NCI-H226 (cell line): ENCODE measurements around the gene ANKH.

Source experiments
- DNase-seq: peaks from one replicate; pipeline ENCODE4 v3.0.0-alpha.2; 2015

ANKH gene

DNA sequence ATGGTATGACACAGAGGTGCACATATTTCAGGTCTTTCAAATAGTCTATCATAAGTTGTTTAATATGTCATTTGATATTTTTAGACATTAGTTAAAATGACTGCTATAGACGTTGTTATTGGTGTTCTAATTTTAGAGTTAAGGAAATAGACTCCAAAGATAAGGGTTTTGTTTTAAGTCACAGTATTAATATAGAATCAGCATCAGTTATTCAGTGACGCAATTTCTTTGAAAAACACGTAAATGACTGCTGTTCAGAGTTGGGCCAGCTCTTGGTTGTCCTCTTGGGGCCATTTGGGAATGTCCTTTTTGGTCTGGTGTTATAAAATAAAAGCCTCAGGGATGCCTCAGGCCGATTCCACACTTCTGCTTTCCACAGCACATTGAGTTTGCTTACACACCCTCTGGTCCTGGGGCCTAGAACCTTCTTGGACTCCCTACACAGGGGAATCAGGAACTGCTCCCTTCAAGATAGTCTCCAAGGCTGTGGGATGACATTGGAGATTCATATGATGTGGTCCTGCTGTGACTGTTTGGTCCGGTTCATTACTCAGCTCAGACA is 192.7 kb downstream of the ANKH start:
- DNase-seq, result no peak

- DNase-seq, result peak; percentile 68
Observed at GRCh38 chr5:14676320-14676719, 195.3 kb downstream of the ANKH start.

DNA sequence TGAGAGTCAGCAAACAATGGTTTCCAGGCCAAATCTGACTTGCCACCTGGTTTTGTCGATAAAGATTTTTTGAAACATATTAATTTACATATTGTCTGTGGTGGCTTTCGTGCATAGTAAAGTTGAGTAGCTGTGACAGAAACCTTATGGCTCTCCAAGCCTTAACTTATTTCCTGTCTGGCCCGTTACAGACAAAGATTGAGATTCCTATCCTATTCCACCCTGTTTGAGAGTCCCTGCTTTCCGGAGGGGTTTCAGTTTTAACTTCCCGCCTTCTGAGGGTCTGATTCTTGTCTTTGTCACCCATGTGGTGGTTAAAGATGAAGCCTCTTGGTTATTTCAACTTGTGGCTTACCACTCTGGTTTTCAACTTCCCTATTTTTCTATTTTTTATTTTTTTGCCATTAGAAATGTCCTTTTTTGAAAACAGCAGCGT is 195.7 kb downstream of the ANKH start:
- DNase-seq, result no peak

- DNase-seq, result no peak
Observed at GRCh38 chr5:14674983-14675854, 196.4 kb downstream of the ANKH start.

- no peak for DNase-seq
Observed at GRCh38 chr5:14673443-14673842, 198.1 kb downstream of the ANKH start.

GRCh38 chr5:14672484-14673394 is 198.8 kb downstream of the ANKH start:
- peak; percentile 41 for DNase-seq

DNA sequence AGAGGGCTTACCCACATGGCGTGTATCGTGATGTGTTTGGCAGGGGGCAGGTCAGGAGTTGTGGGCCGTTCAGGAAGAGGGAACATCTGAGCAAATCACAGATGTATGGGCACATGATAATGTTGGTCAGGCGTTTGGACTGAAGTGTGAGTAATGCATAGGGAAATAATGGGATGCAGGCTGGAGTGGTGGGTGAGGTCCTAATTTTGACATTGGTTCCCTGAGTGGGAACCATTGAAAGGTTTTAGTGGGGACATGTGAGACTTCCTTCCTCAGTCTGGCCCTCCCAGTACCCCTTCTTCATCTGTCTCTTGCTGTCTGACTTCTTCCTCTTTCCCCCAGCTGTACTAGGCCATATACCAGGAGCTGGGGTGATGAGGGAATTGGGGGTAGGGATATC is 199.5 kb downstream of the ANKH start:
- no peak for DNase-seq

DNA sequence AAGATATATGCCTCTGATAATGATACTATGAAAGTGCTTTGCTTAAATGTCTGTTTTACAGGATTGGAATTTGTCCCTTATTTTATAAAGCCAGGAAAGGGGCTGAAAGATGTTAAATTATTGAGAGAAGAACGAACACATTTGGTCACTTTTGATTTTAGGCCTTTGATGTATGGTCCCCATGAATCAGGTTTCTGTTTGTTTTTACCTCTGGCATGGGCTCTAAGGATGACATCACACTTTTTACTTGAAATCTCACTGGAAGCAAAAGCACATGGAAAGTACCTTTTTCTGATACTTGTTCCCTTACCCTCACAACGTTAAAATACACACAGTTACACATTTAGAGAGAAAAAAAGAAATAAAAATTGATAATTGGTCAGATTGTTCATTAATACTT is 200.2 kb downstream of the ANKH start:
- peak; percentile 27 for DNase-seq

- no peak for DNase-seq
Observed at GRCh38 chr5:14669975-14670374, 201.6 kb downstream of the ANKH start.

DNA sequence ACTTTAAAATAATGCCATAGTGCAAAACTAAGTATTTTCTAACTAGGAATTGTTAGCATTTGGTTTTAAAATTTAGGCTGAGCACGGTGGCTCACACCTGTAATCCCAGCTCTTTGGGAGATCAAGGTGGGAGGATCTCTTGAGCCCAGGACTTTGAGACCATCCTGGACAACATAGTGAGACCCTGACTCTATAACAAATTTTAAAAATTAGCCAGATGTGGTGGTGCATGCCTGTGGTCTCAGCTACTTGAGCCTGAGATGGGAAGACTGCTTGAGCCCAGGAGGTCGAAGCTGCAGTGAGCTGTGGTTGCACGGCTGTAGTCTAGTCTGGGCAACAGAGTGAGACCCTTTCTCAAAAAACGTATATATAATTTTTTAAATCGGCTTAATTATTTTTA is 202.2 kb downstream of the ANKH start:
- DNase-seq, result no peak

- DNase-seq, result no peak
Observed at GRCh38 chr5:14668181-14668591, 203.4 kb downstream of the ANKH start.

- no peak for DNase-seq
Observed at GRCh38 chr5:14667770-14668169, 203.8 kb downstream of the ANKH start.

GRCh38 chr5:14667290-14667689 is 204.3 kb downstream of the ANKH start:
- no peak for DNase-seq

GRCh38 chr5:14666357-14666756 is 205.2 kb downstream of the ANKH start:
- DNase-seq, result no peak

DNA sequence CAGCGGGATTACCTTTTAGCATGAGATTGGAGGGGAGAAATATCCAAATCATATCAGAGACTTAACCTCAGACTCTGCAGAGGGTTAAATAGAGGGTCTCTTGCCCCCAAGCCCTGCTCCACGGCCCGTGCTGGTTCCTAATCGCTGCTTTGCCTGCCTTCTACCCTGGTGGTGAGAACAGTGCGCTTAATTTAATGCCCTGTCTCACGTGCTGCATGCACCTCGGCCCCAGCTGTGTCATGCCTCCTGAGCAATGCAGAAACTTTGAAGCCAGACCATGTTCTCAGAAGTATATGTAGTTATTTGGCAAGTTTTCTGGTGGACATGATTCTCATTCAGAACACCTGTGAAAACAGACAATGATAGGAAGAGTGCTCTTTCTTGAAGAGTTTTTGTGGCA is 205.6 kb downstream of the ANKH start:
- DNase-seq, result no peak

- DNase-seq, result no peak
Observed at GRCh38 chr5:14665101-14665822, 206.3 kb downstream of the ANKH start.

DNA sequence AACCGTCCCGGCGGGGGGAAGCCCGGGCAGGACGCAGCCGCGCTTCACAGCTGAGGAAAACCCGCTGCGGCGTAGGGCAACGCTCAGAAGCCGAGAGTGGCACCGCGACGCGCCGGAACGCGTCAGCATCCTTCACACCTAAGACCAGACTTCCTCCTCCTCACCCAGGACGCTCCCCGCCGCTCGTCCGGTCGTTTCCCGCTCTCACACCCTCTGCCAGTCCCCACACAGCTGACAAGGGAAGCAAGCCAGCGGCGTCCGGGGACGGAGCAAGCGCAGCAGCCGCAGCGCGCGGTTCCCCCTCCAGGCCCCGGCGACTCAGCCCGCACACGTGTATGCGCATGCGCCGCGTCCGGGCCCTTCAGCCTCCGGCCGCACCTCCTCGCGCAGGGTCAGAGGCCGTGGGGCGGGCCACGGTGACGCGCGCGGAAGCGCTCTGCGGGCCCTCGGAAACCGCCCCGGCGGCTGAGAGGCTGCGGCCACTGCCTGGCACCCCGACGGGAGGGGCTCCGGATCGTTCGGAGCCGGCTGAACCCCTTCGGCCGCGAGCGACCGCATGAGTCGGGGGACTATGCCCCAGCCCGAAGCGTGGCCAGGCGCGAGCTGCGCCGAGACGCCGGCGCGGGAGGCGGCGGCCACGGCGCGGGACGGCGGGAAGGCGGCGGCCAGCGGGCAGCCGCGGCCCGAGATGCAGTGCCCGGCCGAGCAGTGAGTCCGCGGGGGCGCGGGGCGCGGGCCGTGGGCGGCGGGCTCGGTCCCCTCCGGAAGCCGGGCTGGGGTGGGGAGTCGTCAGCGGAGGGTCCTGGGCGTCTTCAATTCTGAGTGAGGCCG is 207.1 kb downstream of the ANKH start, which contains the start of gene OTULIN:
Gene OTULIN (plus strand): TSS at position 449 of the 831 bp plus-strand sequence. CDS start 108 bp downstream, at position 557.
- peak; percentile 86 for DNase-seq

GRCh38 chr5:14663734-14664269 is 207.8 kb downstream of the ANKH start:
- no peak for DNase-seq

DNA sequence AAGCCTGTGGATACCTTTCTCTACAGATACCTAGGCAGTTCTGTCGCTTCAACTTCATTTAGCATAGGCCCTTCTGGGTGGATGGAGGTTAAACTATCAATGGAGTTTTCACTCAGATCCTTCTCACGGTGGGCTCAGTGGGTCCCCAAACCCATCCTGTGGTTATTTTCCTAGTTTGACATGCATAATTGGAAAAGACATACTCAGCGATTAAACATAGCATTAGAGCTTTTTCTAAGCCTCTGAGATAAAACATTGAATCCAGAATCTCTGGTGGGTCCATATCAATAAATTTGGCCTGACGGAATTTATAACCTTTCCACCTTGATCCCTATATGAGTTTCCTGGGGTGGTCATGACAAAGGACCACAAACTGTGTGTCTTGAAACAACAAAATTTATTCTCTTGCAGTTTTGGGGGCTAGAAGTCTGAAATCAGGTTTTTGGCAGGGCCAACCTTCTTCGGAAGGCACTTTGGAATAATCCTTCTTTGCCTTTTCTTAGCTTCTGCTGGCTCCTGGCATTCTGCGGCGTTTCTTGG is 208.8 kb downstream of the ANKH start:
- DNase-seq, result no peak

DNA sequence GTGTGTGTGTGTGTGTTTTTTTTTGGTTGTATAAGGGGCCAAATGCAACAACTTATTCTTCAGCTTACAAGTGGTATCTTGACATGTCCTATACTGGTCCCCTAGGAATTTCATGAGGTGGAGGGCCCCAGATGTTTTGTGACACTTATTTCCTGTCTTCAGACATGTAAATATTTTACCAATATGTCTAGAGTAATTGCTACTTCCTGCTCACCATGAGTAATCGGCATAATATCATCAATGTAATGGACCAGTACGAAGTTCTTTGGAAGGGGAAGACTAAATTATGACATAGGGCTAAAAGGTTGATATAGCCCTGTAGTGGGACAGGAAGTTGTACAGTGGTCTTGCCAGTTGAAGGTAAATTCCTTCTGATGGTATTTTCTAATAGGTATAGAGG is 210.7 kb downstream of the ANKH start:
- no peak for DNase-seq
